Thoracic aorta (tissue), 2 donors: ENCODE data around the gene SLC35E1. TPM values are rescaled to one million over a fixed set of nuclear protein-coding genes. Genes with fewer than 3 reads are reported as not detected.

ENCODE experiments used
- ATAC-seq: fragments of 150-250 bp; one replicate; pipeline ENCODE4 v1.8.0; 2017; ENCODE audit warnings: low read depth; ENCODE audit not compliant: insufficient number of reproducible peaks, low FRiP score
- DNase-seq: peaks from one replicate; pipeline ENCODE4 v3.0.0-alpha.2; 2020; ENCODE audit warnings: low spot score
- H3K27ac ChIP-seq, 2 donors: fragments of 200-600 bp; sonication (generic); 1 replicate in 1 of 2; 2 replicates in 1 of 2; pipeline ENCODE4 v1.5.1; 2016; ENCODE audit warnings: mild to moderate bottlenecking in 2 of 2, moderate library complexity in 2 of 2
- H3K27me3 ChIP-seq: fragments of 200-600 bp; sonication (generic); replicated peaks from 2 replicates; pipeline ENCODE4 v1.6.0; 2016; ENCODE audit warnings: mild to moderate bottlenecking; ENCODE audit not compliant: insufficient read depth
- H3K36me3 ChIP-seq: fragments of 200-600 bp; sonication (generic); one replicate; pipeline ENCODE4 v1.5.1; 2016
- H3K4me1 ChIP-seq, 2 donors: fragments of 200-600 bp; sonication (generic); 1 replicate in 1 of 2; 2 replicates in 1 of 2; pipeline versions ENCODE4 v1.5.1 to v1.6.0; 2016; ENCODE audit warnings: low read depth in 2 of 2, mild to moderate bottlenecking in 1 of 2; ENCODE audit not compliant: control insufficient read depth in 1 of 2
- H3K4me3 ChIP-seq: fragments of 200-600 bp; sonication (generic); 2 replicates; pipeline ENCODE4 v1.5.1; 2016; ENCODE audit warnings: mild to moderate bottlenecking
- H3K9me3 ChIP-seq: fragments of 200-600 bp; sonication (generic); 2 replicates; pipeline ENCODE4 v1.5.1; 2016
- CTCF ChIP-seq: fragments of 200-600 bp; sonication (generic); IDR thresholded peaks from one replicate; pipeline ENCODE4 v1.5.1; 2019; ENCODE audit warnings: antibody characterized with exemption
- total RNA-seq, 2 donors: library from RNA; depleted of rRNA; stranded (reverse); fragments of >200 nt; gene quantifications; one replicate each; pipeline versions ENCODE4 v1.1.0 to v1.2.3, GENCODE V29; 2016

SLC35E1 gene
- total RNA-seq, 2 donors from 2014 or later = 66.9 to 85.3 TPM

GRCh38 chr19:16521715-16522289 lies 50.4 kb downstream of the SLC35E1 start:
- Histone ChIP-seq H3K27me3 (no peaks in the 10 kb centered on the region), H3K27ac (no peak overlapping the region), H3K36me3 (peaks cover 88% of the 10 kb centered on the region), H3K9me3 (no peaks in the 10 kb centered on the region), H3K4me3 (no peak overlapping the region), H3K4me1 (no peaks in the 10 kb centered on the region)
- ATAC-seq = no peak
- TF ChIP-seq CTCF = no peak
- DNase-seq = no peak

GRCh38 chr19:16520986-16521624 lies 51.1 kb downstream of the SLC35E1 start:
- Histone ChIP-seq H3K9me3 (no peaks in the 10 kb centered on the region), H3K27ac (no peak overlapping the region), H3K27me3 (no peaks in the 10 kb centered on the region), H3K4me3 (no peak overlapping the region), H3K36me3 (peaks cover 84% of the 10 kb centered on the region), H3K4me1 (no peaks in the 10 kb centered on the region)
- TF ChIP-seq CTCF = no peak
- DNase-seq (no peak), ATAC-seq (no peak)

- Histone ChIP-seq H3K27ac (no peak overlapping the region), H3K27me3 (no peaks in the 10 kb centered on the region), H3K9me3 (no peaks in the 10 kb centered on the region), H3K4me1 (no peaks in the 10 kb centered on the region), H3K4me3 (no peak overlapping the region), H3K36me3 (peaks cover 77% of the 10 kb centered on the region)
- DNase-seq = no peak
- ATAC-seq = no peak
- TF ChIP-seq CTCF = no peak
Observed at GRCh38 chr19:16520074-16520973, 51.9 kb downstream of the SLC35E1 start.

- Histone ChIP-seq H3K4me1 (no peaks in the 10 kb centered on the region), H3K36me3 (peaks cover 71% of the 10 kb centered on the region), H3K9me3 (no peaks in the 10 kb centered on the region), H3K4me3 (no peak overlapping the region), H3K27ac (no peak overlapping the region), H3K27me3 (no peaks in the 10 kb centered on the region)
- TF ChIP-seq CTCF = no peak
- DNase-seq (no peak), ATAC-seq (no peak)
Observed at GRCh38 chr19:16519230-16519687, 53.0 kb downstream of the SLC35E1 start.
